ENCODE data around the gene CASP10.

DNA sequence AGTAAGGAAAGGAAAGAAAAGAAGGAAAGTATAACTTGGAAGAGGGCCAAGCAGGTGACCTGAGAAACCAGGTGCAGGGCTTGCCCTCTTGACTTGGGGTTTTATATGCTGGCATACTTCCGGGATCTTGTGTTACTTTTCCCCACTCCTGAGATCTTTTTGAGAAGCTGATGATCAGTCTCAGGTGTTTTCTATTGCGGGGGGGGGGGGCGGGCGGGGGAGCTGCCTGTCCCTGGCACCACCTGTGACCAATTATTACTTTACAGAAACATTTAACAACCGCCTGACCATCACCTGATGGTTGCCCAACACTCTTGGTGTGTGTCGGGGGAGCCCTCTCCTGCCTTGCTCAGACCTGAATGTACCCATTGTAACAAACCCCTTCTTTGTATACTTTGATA, 6.9 kb upstream of the CASP10 start:
- TF ChIP-seq POLR2A (IDR thresholded peaks at IDR 0.05) = no peak
- TF ChIP-seq, protein P1, sequence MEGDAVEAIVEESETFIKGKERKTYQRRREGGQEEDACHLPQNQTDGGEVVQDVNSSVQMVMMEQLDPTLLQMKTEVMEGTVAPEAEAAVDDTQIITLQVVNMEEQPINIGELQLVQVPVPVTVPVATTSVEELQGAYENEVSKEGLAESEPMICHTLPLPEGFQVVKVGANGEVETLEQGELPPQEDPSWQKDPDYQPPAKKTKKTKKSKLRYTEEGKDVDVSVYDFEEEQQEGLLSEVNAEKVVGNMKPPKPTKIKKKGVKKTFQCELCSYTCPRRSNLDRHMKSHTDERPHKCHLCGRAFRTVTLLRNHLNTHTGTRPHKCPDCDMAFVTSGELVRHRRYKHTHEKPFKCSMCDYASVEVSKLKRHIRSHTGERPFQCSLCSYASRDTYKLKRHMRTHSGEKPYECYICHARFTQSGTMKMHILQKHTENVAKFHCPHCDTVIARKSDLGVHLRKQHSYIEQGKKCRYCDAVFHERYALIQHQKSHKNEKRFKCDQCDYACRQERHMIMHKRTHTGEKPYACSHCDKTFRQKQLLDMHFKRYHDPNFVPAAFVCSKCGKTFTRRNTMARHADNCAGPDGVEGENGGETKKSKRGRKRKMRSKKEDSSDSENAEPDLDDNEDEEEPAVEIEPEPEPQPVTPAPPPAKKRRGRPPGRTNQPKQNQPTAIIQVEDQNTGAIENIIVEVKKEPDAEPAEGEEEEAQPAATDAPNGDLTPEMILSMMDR (IDR thresholded peaks at IDR 0.05 in 4 of 5, conservative IDR thresholded peaks at IDR 0.05 in 1 of 5) = no peak

Data from gastrocnemius medialis (tissue), 4 donors.